HEK293 (cell line): ENCODE measurements around the gene OTX1.

Experiments
- CTCF ChIA-PET: fragments of 350-600 bp; formaldehyde crosslinking; extraction: SDS; loops from one replicate; lab custom pipeline; 2021; ENCODE audit warnings: antibody characterized with exemption; lab: Yijun Ruan, JAX
- POLR2A ChIA-PET: fragments of 300-600 bp; formaldehyde crosslinking; extraction: SDS; loops from one replicate; lab custom pipeline; 2020; ENCODE audit warnings: antibody characterized with exemption, inconsistent platforms; lab: Yijun Ruan, JAX
- H3K27ac ChIP-seq: fragments of 200-500 bp; sonication (Bioruptor generic); 2 replicates; pipeline ENCODE4 v1.5.1; 2014; ENCODE audit warnings: low read depth, low read length, control low read depth, inconsistent platforms; ENCODE audit errors: extremely low read depth
- H3K36me3 ChIP-seq, 2 experiments: fragments of 200-500 bp in 1 of 2; sonication (Bioruptor generic) in 1 of 2; 1 replicate in 1 of 2; 2 replicates in 1 of 2; pipeline ENCODE4 v1.5.1; 2014 to 2017; ENCODE audit warnings: inconsistent platforms in 2 of 2, low read length in 2 of 2; ENCODE audit not compliant: control insufficient read depth in 2 of 2, insufficient read depth in 1 of 2
- H3K4me1 ChIP-seq: fragments of 200-500 bp; sonication (Bioruptor generic); 2 replicates; pipeline ENCODE4 v1.5.1; 2014; ENCODE audit warnings: mild to moderate bottlenecking, low read length, inconsistent platforms; ENCODE audit not compliant: control insufficient read depth, insufficient read depth
- H3K4me3 ChIP-seq: 2 replicates; pipeline ENCODE4 v1.5.1; 2011; ENCODE audit warnings: low read depth, mild to moderate bottlenecking, control low read depth, low read length, moderate library complexity
- H3K9me3 ChIP-seq: fragments of 200-500 bp; sonication (Bioruptor generic); 2 replicates; pipeline ENCODE4 v1.5.1; 2014; ENCODE audit warnings: low read depth, low read length, inconsistent platforms; ENCODE audit not compliant: control insufficient read depth, insufficient read depth
- FEZF1 ChIP-seq: fragments of 450-650 bp; formaldehyde crosslinking; IDR thresholded peaks from 2 replicates; pipeline ENCODE4 v1.5.1; 2016; ENCODE audit warnings: missing biosample characterization, missing genetic modification characterization
- MEIS1 ChIP-seq: sonication (generic); formaldehyde crosslinking; IDR thresholded peaks from 2 replicates; pipeline ENCODE4 v1.8.1; 2022; ENCODE audit warnings: missing genetic modification reagents, mild to moderate bottlenecking, borderline replicate concordance
- SCRT2 ChIP-seq: fragments of 450-650 bp; formaldehyde crosslinking; IDR thresholded peaks from 2 replicates; pipeline ENCODE4 v1.5.1; 2016; ENCODE audit warnings: missing biosample characterization, missing genetic modification characterization
- ZBTB17 ChIP-seq: fragments of 450-650 bp; formaldehyde crosslinking; IDR thresholded peaks from 2 replicates; pipeline ENCODE4 v1.5.1; 2016; ENCODE audit warnings: missing biosample characterization, missing genetic modification characterization
- ZFP37 ChIP-seq: fragments of 450-650 bp; formaldehyde crosslinking; IDR thresholded peaks from 2 replicates; pipeline ENCODE4 v1.5.1; 2016; ENCODE audit warnings: missing biosample characterization, missing genetic modification characterization
- ZNF114 ChIP-seq: fragments of 450-650 bp; formaldehyde crosslinking; IDR thresholded peaks from 2 replicates; pipeline ENCODE4 v1.5.0; 2017; ENCODE audit warnings: missing biosample characterization, missing genetic modification characterization
- ZNF138 ChIP-seq: fragments of 450-650 bp; formaldehyde crosslinking; IDR thresholded peaks from 2 replicates; pipeline ENCODE4 v1.5.1; 2016; ENCODE audit warnings: missing biosample characterization, missing genetic modification characterization, borderline replicate concordance
- ZNF169 ChIP-seq: fragments of 450-650 bp; formaldehyde crosslinking; IDR thresholded peaks from 2 replicates; pipeline ENCODE4 v1.5.1; 2016; ENCODE audit warnings: missing biosample characterization, missing genetic modification characterization
- ZNF248 ChIP-seq: fragments of 450-650 bp; formaldehyde crosslinking; IDR thresholded peaks from 2 replicates; pipeline ENCODE4 v1.5.1; 2017; ENCODE audit warnings: missing biosample characterization, missing genetic modification characterization
- ZNF426 ChIP-seq: fragments of 450-650 bp; formaldehyde crosslinking; IDR thresholded peaks from 2 replicates; pipeline ENCODE4 v1.5.1; 2017; ENCODE audit warnings: missing biosample characterization, missing genetic modification characterization, mild to moderate bottlenecking, inconsistent platforms, moderate library complexity
- ZNF514 ChIP-seq: fragments of 450-650 bp; formaldehyde crosslinking; IDR thresholded peaks from 2 replicates; pipeline ENCODE4 v1.5.1; 2016; ENCODE audit warnings: missing biosample characterization, missing genetic modification characterization
- ZNF544 ChIP-seq: fragments of 450-650 bp; formaldehyde crosslinking; IDR thresholded peaks from 2 replicates; pipeline ENCODE4 v1.5.0; 2017; ENCODE audit warnings: missing biosample characterization, missing genetic modification characterization
- ZNF621 ChIP-seq: fragments of 450-650 bp; formaldehyde crosslinking; IDR thresholded peaks from 2 replicates; pipeline ENCODE4 v1.5.1; 2017; ENCODE audit warnings: missing biosample characterization, missing genetic modification characterization
- ZNF747 ChIP-seq: fragments of 450-650 bp; formaldehyde crosslinking; IDR thresholded peaks from 2 replicates; pipeline ENCODE4 v1.5.1; 2016; ENCODE audit warnings: missing biosample characterization, missing genetic modification characterization
- TF ChIP-seq, protein P1 (sequence below): fragments of 450-650 bp; formaldehyde crosslinking; IDR thresholded peaks from 2 replicates; pipeline ENCODE4 v1.5.1; 2017; ENCODE audit warnings: missing biosample characterization, missing genetic modification characterization
- TF ChIP-seq, protein P2 (sequence below): fragments of 450-650 bp; formaldehyde crosslinking; IDR thresholded peaks from 2 replicates; pipeline ENCODE4 v1.5.1; 2016; ENCODE audit warnings: missing biosample characterization, missing genetic modification characterization
- TF ChIP-seq, protein P3 (sequence below): fragments of 450-650 bp; formaldehyde crosslinking; IDR thresholded peaks from 2 replicates; pipeline ENCODE4 v1.5.1; 2016; ENCODE audit warnings: missing biosample characterization, missing genetic modification characterization

Gene OTX1

DNA sequence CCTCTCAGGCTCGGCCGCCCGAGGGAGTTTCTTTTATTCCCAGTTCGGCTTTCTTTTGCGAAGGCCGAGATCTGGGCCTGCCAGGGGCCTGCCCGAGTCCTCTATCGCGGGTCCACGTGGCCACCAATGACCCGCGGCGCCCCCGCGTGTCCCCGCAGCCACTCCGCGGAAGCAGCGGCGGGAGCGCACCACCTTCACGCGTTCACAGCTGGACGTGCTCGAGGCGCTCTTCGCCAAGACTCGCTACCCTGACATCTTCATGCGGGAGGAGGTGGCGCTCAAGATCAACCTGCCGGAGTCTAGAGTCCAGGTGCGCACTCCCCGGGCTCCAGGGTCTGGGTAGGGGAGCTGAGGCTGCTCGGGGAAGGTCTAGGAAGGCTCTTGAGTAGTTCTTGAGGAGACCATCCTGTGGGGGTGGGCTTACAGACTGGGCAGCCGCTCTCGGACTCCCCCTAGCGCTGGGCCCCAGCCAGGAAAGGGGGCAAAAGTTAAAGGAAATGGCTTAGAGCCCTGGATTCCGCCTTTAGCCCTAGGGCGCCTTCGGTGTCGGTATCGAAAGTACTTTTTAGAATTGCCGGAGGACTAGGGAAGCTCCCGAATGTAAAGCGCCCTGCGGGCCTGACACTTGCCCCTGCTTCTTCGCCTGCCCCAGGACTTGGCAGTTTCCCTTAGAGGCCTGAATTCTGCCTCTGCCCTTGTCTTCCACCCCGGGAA, 3.4 kb downstream of the OTX1 start:
- CTCF ChIA-PET, result no interaction called here
- POLR2A ChIA-PET, result no interaction called here
- peaks cover 2% of the 10 kb centered on the region; the same call in 1 of the 2 replicates for H3K4me1 ChIP-seq
- peaks cover 0 to 51% of the 10 kb centered on the region in 2 experiments; a peak in 2 of 3 replicates for H3K36me3 ChIP-seq
- no peak overlapping the region for H3K27ac ChIP-seq
- TF ChIP-seq ZNF138 (tag by site-specific recombination), result no peak
- no peaks in the 10 kb centered on the region for H3K9me3 ChIP-seq
- H3K4me3 ChIP-seq, result no peak overlapping the region

DNA sequence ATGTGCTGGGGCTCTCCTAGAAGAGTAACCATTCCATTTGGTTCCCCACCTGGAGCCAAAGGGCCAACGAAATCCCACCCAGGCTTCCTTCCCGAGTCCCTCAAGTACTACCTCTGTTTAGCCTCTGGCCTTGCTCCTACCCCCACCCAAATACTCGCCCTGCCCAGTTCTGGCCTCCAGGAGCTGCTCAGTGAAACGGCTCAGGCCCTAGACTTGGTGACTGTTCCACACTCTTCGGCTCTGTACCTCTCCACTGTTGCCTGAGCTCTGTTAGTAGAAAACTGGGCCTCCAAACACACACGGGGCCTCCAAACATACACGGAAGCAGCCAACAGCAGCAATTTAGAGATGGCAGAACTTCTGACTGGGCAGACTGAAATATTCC, 4.2 kb downstream of the OTX1 start:
- no peaks in the 10 kb centered on the region for H3K4me1 ChIP-seq
- CTCF ChIA-PET, result no interaction called here
- no peak overlapping the region for H3K27ac ChIP-seq
- TF ChIP-seq, protein P1, sequence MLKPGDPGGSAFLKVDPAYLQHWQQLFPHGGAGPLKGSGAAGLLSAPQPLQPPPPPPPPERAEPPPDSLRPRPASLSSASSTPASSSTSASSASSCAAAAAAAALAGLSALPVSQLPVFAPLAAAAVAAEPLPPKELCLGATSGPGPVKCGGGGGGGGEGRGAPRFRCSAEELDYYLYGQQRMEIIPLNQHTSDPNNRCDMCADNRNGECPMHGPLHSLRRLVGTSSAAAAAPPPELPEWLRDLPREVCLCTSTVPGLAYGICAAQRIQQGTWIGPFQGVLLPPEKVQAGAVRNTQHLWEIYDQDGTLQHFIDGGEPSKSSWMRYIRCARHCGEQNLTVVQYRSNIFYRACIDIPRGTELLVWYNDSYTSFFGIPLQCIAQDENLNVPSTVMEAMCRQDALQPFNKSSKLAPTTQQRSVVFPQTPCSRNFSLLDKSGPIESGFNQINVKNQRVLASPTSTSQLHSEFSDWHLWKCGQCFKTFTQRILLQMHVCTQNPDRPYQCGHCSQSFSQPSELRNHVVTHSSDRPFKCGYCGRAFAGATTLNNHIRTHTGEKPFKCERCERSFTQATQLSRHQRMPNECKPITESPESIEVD (tag by site-specific recombination), result no peak
- H3K4me3 ChIP-seq, result no peak overlapping the region
- no peaks in the 10 kb centered on the region for H3K9me3 ChIP-seq
- H3K36me3 ChIP-seq, result peaks cover 0 to 51% of the 10 kb centered on the region in 2 experiments; a peak in 2 of 3 replicates
- POLR2A ChIA-PET, result no interaction called here

DNA sequence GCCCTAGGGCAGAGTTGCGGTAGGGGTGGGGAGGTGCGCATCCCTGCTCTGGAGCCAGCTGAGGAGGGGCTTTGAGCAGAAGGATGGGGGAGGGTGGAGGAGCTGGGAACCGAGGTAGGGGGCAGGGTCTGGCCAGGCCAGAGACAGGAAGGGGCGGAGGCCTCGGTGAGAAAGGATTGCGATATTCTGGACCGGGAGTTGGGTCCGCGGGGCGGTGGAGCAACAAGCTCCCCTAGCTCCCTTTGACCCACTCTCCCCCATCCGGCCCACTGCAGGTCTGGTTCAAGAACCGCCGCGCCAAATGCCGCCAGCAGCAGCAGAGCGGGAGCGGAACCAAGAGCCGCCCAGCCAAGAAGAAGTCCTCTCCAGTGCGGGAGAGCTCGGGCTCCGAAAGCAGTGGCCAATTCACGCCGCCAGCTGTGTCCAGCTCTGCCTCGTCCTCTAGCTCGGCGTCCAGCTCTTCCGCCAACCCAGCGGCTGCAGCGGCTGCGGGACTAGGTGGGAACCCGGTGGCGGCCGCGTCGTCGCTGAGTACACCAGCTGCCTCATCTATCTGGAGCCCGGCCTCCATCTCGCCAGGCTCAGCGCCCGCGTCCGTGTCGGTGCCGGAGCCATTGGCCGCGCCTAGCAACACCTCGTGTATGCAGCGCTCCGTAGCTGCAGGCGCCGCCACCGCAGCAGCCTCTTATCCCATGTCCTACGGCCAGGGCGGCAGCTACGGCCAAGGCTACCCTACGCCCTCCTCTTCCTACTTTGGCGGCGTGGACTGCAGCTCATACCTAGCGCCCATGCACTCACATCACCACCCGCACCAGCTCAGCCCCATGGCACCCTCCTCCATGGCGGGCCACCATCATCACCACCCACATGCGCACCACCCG, 4.8 kb downstream of the OTX1 start:
- ChIA-PET CTCF (no interaction called here), POLR2A (no interaction called here)
- Histone ChIP-seq H3K27ac (no peak overlapping the region), H3K9me3 (no peaks in the 10 kb centered on the region), H3K36me3 (peaks cover 0 to 51% of the 10 kb centered on the region in 2 experiments; a peak in 2 of 3 replicates), H3K4me3 (no peak overlapping the region), H3K4me1 (no peaks in the 10 kb centered on the region)
- TF ChIP-seq MEIS1 (CRISPR knock-in tag) (no peak), ZBTB17 (tag by site-specific recombination) (no peak), ZNF169 (tag by site-specific recombination) (no peak), ZNF514 (tag by site-specific recombination) (no peak), ZNF621 (no peak), ZFP37 (no peak), SCRT2 (tag by site-specific recombination) (no peak), ZNF248 (tag by site-specific recombination) (no peak), ZNF747 (tag by site-specific recombination) (no peak), ZNF426 (tag by site-specific recombination) (no peak), FEZF1 (tag by site-specific recombination) (no peak), ZNF114 (tag by site-specific recombination) (no peak), ZNF544 (tag by site-specific recombination) (no peak)
- TF ChIP-seq, protein P2, sequence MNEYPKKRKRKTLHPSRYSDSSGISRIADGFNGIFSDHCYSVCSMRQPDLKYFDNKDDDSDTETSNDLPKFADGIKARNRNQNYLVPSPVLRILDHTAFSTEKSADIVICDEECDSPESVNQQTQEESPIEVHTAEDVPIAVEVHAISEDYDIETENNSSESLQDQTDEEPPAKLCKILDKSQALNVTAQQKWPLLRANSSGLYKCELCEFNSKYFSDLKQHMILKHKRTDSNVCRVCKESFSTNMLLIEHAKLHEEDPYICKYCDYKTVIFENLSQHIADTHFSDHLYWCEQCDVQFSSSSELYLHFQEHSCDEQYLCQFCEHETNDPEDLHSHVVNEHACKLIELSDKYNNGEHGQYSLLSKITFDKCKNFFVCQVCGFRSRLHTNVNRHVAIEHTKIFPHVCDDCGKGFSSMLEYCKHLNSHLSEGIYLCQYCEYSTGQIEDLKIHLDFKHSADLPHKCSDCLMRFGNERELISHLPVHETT (tag by site-specific recombination), result no peak
- TF ChIP-seq, protein P3, sequence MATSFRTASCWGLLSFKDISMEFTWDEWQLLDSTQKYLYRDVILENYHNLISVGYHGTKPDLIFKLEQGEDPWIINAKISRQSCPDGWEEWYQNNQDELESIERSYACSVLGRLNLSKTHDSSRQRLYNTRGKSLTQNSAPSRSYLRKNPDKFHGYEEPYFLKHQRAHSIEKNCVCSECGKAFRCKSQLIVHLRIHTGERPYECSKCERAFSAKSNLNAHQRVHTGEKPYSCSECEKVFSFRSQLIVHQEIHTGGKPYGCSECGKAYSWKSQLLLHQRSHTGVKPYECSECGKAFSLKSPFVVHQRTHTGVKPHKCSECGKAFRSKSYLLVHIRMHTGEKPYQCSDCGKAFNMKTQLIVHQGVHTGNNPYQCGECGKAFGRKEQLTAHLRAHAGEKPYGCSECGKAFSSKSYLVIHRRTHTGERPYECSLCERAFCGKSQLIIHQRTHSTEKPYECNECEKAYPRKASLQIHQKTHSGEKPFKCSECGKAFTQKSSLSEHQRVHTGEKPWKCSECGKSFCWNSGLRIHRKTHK (tag by site-specific recombination), result no peak
